ENCODE results near the gene ADGRA1. TPM values are rescaled to one million over a fixed set of nuclear protein-coding genes. Genes with fewer than 3 reads are reported as not detected.
"Not testable (repeated sequence)": the region's sequence is repeated elsewhere in the genome, so short reads cannot be mapped to it uniquely, and the experiment has no call there.

ADGRA1 gene
- total and polyA plus RNA-seq, 2 donors (not counting 3 experiments of a cell fraction or from before 2014, with no cell fraction given) = not detected

GRCh38 chr10:133110609-133111275 lies 23.0 kb downstream of the ADGRA1 start:
- Histone ChIP-seq H3K27me3 (ENCODE audit: control insufficient read depth in 2 of 2, insufficient read depth in 2 of 2, low read length in 2 of 2) (no peaks in the 10 kb centered on the region), H3K4me1 (ENCODE audit: control insufficient read depth, extremely low read depth, insufficient read depth, low read length) (peaks cover 9% of the 10 kb centered on the region), H3K4me2 (ENCODE audit: insufficient read depth, low read length) (no peak overlapping the region), H3K9ac (replicated peaks; ENCODE audit: extremely low read depth, insufficient read depth, low read length) (no peak overlapping the region), H3K79me2 (ENCODE audit: control insufficient read depth, insufficient read depth, low read length) (no peaks in the 10 kb centered on the region), H3K9me3 (replicated peaks; ENCODE audit: control insufficient read depth, insufficient read depth, low read length) (peaks cover 6% of the 10 kb centered on the region), H3K36me3 (ENCODE audit: control insufficient read depth in 2 of 2, extremely low read depth in 1 of 2, insufficient read depth in 2 of 2, low read length in 2 of 2) (no peaks in the 10 kb centered on the region), H3K4me3 (replicated peaks in 1 of 3; ENCODE audit: insufficient read depth in 1 of 3, low read depth in 1 of 3, low read length in 3 of 3) (no peak overlapping the region), H2AFZ (ENCODE audit: low read depth, low read length) (no peak overlapping the region), H4K20me1 (replicated peaks; ENCODE audit: control insufficient read depth, extremely low read depth, insufficient read depth, low read length) (no peaks in the 10 kb centered on the region), H3K27ac (ENCODE audit: insufficient read depth, low read depth, low read length) (peak overlapping the region; percentile 28), H3K9me1 (replicated peaks; ENCODE audit: control insufficient read depth, extremely low read depth, insufficient read depth, low read length) (no peaks in the 10 kb centered on the region)
- POLR2A ChIA-PET = no interaction called here
- CTCF ChIA-PET = no interaction called here
- TF ChIP-seq GATA2 (IDR thresholded peaks at IDR 0.05; ENCODE audit: insufficient read depth, insufficient read length, low read depth, low read length) = peak; percentile 50
- TF ChIP-seq POLR2AphosphoS5 (IDR thresholded peaks at IDR 0.05; ENCODE audit: insufficient read depth, low read depth, low read length) = no peak
- TF ChIP-seq CTCF (IDR thresholded peaks at IDR 0.05; ENCODE audit: extremely low read depth in 1 of 2, insufficient read depth in 1 of 2, low read depth in 1 of 2, low read length in 2 of 2) = no peak
- peak; percentile 56 for FAIRE-seq
- intact Hi-C loops (cut with micrococcal nuclease) = no loop called here
- dilution Hi-C loops (cut with MboI; ENCODE audit: extremely low pct_ligation_motif_present, low sequenced_read_pairs) = no loop called here
- peak; percentile 43 for DNase-seq (ENCODE audit: low read depth, low spot score)
- no TSS peak for BruUV-seq (replicated peaks)

GRCh38 chr10:133111640-133112039 lies 23.9 kb downstream of the ADGRA1 start:
- H2AFZ ChIP-seq (ENCODE audit: low read depth, low read length); H3K27ac ChIP-seq (ENCODE audit: insufficient read depth, low read depth, low read length); H3K9me3 ChIP-seq (replicated peaks; ENCODE audit: control insufficient read depth, insufficient read depth, low read length); H4K20me1 ChIP-seq (replicated peaks; ENCODE audit: control insufficient read depth, extremely low read depth, insufficient read depth, low read length); H3K36me3 ChIP-seq (ENCODE audit: control insufficient read depth in 2 of 2, extremely low read depth in 1 of 2, insufficient read depth in 2 of 2, low read length in 2 of 2); CTCF ChIA-PET; H3K9me1 ChIP-seq (replicated peaks; ENCODE audit: control insufficient read depth, extremely low read depth, insufficient read depth, low read length); intact Hi-C loops (cut with micrococcal nuclease); H3K27me3 ChIP-seq (ENCODE audit: control insufficient read depth in 2 of 2, insufficient read depth in 2 of 2, low read length in 2 of 2); H3K4me2 ChIP-seq (ENCODE audit: insufficient read depth, low read length); BruUV-seq (replicated peaks); FAIRE-seq; POLR2A ChIA-PET; H3K79me2 ChIP-seq (ENCODE audit: control insufficient read depth, insufficient read depth, low read length); DNase-seq (ENCODE audit: low read depth, low spot score); H3K4me3 ChIP-seq (replicated peaks in 1 of 3; ENCODE audit: insufficient read depth in 1 of 3, low read depth in 1 of 3, low read length in 3 of 3); H3K9ac ChIP-seq (replicated peaks; ENCODE audit: extremely low read depth, insufficient read depth, low read length); H3K4me1 ChIP-seq (ENCODE audit: control insufficient read depth, extremely low read depth, insufficient read depth, low read length); dilution Hi-C loops (cut with MboI; ENCODE audit: extremely low pct_ligation_motif_present, low sequenced_read_pairs): not testable (repeated sequence)
